ENCODE data around the gene CHRM5.
A peak's percentile ranks its signal among the peaks of the same experiment; 100 is the strongest.
"Not testable (repeated sequence)": the region's sequence is repeated elsewhere in the genome, so short reads cannot be mapped to it uniquely, and the experiment has no call there.

The CHRM5 gene

DNA sequence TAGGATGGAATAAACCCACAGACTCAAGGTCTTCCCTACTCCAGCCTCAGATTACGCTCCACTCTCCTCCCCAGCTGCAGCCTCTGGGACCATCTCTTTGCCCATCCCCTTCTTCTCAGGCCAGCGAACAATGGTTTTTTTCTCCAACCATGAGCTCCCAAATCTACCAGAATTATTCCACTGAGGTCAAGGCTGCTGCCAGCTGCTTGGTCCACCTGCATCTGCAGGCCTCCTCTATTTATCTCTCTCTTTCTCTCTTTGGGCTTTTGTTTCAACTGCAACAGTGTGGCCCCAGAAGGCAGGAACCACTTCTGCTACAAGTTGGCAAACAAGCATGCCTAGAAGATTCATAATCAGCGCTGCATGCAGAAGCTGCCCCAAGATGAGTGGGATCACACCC lies 19.1 kb downstream of the CHRM5 start:
- no peak for DNase-seq (ENCODE audit: low read depth)

DNA sequence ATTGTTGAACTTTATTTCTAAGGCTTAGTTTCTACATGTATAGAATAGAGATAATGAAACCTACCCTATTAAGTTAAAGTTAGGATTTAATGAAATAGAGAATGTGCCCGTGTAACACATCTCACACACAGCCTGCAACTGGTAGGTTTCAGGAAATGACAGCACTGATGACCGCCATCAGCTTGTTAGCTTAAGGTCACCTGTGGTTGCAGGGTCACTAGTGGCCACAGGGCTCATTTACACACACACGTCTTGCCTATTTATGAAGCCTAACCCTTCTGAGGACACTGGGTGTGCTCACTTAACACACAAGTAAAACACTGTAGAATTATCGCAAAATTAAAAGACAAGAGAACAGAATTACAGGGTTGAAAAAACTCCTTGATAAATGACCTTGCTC lies 20.1 kb downstream of the CHRM5 start:
- DNase-seq (ENCODE audit: low read depth): no peak

DNA sequence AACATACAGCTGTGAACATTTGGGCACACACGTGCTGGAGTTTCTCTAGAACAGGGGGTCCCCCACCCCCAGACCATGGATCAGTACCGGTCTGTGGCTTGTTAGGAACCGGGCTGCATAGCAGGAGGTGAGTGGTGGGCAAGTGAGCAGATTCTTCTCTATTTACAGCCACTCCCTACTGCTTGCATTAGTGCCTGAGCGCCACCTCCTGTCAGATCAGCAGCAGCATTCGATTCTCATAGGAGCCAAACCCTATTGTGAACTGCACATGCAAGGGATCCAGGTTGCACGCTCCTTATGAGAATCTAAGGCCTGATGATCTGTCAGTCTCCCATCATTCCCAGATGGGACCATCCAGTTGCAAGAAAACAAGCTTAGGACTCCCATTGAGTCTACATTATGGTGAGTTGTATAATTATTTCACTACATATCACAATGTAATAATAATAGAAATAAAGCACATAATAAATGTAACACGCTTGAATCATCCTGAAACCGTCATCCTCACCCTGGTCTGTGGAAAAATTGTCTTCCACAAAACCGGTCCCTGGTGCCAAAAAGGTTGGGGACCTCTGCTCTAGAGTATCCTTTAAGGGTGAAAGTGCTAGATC lies 25.8 kb downstream of the CHRM5 start:
- no peak for DNase-seq (ENCODE audit: low read depth)

DNA sequence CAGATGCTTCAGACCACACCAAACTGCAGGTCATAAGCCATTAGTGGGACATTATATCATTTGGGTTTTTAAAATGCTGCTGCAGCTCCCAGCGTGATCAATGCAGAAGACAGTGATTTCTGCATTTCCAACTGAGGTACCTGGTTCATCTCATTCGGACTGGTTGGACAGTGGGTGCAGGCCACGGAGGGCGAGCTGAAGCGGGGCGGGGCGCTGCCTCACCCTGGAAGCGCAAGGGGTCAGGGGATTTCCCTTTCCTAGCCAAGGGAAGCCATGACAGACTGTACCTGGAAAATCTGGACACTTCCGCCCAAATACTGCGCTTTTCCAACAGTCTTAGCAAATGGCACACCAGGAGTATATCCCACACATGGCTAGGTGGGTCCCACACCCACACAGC lies 27.4 kb downstream of the CHRM5 start:
- not testable (repeated sequence) for DNase-seq (ENCODE audit: low read depth)

DNA sequence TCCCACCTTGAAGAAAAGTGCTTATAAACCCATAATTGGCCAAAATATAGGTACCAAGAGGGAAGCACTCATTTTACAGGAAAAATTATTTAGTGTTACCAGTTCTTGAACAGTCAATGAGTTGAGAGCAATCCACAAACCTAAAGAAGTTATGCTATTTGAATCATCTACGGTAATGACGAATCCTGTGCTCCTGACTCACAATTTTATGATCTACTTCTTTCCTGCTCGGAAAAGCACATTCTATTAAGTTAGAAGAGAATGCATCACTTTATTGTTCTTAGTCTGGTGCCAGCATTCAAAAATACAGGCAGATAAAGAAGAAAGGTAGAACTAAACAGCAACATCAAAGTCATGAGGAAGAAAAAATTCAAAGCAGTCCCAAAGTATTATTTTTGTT lies 33.2 kb downstream of the CHRM5 start:
- no peak for DNase-seq (ENCODE audit: low read depth)

DNA sequence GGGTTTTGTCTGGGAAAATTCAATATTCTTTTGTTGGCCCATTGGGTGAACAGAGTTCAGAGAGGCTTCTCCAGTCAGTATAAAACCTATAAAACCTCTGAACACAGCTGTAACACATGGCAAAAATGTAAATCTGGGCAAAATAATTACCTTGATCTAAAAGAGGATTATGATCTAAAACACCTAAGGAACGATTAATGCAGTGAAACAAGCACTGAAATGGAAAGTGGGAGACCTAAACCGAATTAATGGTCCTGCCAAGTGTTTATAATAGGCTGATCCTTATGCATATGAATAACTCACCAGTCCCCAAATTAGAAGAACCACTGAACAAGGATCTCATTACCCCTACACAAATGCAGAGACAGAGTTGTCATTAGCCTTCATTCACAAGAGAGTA lies 38.1 kb downstream of the CHRM5 start:
- no peak for DNase-seq (ENCODE audit: low read depth)

DNA sequence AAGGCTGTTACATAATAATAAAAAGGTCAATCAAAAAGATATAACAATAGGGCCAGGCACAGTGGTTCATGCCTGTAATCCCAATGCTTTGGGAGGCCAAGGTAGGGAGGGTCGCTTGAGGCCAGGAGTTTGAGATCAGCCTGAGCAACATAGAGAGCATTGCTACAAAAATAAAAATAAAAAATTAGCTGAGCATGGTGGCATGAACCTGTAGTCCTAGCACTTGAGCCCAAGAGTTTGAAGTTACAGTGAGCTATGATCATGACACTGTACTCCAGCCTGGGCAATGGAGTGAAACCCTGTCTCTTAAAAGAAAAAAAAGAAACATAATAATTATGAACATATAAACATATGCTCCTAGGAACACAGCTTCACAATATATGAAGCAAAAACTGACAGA lies 41.4 kb downstream of the CHRM5 start:
- no peak for DNase-seq (ENCODE audit: low read depth)

DNA sequence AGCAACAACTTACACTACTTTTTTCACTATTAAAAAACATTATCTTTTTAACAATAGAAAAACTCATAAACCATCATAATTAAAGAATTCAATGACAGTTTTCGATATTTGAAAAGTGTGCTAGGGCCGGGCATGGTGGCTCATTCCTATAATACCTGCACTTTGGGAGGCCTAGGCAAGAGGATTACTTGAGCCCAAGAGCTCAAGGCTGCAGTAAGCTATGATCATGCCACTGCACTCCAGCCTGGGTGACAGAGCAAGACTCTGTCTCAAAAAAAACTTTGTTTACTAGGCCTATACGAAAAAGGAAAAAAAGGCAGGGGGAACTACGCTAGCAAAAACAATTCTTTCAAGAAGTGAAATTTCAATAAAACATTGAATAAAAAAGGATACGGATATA lies 42.6 kb downstream of the CHRM5 start:
- no peak for DNase-seq (ENCODE audit: low read depth)

DNA sequence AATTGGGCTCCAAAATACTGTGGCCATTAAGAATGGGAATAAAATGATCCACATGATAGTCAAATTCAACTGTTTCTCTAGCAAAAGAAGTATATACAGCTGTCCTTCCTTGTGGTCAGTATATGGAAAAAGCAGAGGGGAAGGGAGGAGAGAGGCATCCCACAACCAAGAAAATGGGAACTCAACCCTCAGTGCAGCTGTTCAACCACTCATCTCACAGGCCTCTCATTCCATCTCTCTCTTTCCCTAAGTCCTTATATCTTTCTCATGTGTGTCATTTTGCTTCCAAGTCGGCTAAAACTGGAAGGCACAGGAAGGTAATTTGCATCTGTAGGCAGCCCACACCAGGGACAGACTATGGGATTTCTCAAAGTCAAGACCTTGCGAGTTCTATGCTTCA lies 43.2 kb downstream of the CHRM5 start:
- no peak for DNase-seq (ENCODE audit: low read depth)

DNA sequence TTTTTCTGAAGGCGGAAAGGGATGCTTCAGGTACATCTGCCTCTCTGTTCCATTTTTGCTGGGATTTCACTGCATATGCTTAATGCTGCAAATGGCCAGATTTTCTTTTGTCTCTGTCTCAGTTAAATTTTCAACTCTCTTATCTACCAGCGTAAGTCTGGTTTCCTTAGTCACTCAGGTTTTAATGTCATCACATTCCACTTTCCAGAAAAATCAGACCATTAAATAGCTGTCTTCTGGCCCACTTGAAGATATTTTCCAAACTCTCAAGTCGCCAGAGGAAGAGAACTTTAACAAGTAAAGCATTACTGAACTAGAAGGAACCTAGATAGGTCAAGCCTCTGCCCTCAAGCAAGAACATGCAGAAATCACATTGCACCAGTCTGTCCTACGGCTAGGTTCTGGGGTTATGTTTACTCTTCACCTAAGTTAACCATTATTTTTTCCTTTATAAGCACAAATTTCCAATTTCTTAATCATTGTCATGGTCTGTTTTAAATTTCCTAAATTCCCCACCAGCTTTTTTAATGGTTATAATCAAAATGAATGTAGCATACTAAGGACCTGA lies 44.2 kb downstream of the CHRM5 start:
- DNase-seq (ENCODE audit: low read depth): no peak

DNA sequence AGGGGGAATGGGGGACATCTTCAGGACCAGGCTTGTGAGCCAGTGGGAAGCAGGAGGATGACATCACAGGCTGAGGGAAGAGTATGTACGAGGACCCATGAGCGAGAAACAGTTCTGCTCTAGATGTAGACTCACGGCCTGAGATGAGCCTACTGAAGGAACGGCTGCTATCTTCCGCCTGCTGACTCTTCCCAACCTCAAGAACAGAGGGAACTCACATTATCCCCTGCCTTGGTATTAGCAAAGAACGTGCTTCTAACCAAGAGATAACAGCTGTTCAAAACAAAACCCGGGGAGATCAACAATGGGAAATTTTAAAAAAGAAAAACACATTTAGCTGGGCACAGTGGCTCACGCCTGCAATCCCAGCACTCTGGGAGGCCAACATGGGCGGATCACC lies 45.4 kb downstream of the CHRM5 start:
- DNase-seq (ENCODE audit: low read depth): no peak

DNA sequence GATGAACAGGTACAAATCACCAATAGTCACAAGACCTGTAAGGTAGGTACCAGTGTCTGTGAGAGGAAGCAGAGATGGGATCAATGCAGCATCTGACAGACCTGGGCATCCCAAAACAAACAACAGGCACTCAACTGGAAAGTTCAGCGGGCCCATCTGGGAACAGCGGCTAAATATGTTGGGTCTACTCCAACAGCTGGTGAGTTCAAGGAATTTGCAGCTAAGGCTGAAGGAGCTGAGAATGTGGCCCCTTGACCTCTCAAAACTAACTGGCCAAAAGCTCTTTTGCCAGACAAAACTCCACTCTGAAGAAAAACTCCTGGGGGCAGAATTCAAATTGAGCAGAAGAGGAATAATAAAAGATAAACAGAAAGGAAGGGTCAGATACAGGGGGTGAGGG lies 46.3 kb downstream of the CHRM5 start:
- no peak for DNase-seq (ENCODE audit: low read depth)

DNA sequence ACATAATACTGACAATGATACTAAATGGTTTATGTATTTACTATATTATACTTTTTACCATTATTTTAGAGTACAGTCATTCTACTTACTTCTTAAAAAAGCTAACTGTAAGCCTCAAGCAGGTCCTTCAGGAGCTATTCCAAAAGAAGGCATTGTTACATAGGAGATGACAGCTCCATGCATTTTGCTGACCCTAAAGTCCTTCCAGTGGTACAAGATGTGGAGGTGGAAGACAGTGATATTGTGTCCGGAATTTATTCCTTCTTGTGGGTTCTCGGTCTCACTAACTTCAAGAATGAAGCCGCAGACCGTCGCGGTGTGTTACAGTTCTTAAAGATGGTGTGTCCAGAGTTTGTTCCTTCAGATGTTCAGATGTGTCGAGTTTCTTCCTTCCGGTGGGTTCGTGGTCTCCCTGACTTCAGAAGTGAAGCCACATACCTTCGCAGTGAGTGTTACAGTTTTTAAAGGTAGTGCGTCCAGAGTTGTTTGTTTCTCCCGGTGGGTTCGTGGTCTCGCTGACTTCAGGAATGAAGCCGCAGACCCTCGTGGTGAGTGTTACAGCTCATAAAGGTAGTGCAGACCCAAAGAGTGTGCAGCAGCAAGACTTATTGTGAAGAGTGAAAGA lies 49.8 kb downstream of the CHRM5 start:
- DNase-seq (ENCODE audit: low read depth): no peak

DNA sequence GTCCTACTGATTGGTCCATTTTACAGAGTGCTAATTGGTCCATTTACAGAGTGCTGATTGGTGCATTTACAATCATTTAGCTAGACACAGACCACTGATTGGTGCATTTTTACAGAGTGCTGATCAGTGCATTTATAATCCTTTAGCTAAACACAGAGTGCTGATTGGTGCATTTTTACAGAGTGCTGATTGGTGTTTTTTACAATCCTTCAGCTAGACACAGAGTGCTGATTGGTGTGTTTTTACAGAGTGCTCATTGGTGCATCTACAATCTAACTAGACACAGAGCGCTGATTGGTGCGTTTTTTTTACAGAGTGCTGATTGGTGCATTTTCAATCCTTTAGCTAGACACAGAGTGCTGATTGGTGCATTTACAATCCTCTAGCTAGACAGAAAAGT lies 50.4 kb downstream of the CHRM5 start:
- DNase-seq (ENCODE audit: low read depth): not testable (repeated sequence)

DNA sequence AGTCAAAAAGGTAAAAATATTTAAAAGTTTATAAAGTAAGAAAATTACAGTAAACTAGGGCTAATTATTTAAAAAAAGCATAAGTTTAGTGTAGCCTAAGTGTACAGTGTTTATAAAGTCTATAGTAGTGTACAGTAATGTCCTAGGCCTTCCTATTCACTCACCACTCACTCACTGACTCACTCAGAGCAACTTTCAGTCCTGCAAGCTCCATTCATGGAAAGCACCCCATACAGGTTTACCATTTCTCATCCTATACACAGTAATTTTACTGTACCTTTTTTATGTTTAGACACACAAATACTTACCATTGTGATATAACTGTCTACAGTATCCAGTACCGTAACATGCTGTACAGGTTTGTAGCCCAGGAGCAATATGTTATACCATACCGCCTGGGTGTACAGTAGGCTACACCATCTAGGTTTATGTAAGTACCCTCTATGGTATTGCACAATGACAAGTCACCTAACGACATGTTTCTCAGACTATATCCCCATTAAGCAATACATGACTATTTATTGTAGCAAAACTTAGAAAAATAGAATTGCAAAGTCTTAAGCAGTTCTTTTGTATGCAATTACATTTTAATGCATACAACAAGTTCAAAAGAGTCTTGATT lies 51.2 kb downstream of the CHRM5 start:
- no peak for DNase-seq (ENCODE audit: low read depth)

DNA sequence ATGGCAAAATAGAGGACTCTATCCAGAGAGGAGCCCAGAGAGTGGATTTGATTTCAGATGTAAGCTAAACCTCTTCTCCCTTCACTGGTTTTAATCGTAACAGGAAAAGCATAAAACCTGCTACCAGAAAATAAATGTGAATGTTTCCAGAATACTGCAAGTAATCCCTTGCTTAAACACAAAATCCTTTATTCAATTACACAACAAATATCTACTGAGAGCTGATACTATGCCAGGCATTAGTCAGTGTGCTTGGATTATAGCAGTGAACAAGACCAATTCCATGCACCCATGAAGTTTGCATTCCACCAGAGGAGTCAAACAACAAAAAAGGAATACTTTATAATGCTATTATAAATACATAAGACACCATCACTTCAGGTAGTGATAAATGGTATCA lies 55.6 kb downstream of the CHRM5 start:
- DNase-seq (ENCODE audit: low read depth): no peak

DNA sequence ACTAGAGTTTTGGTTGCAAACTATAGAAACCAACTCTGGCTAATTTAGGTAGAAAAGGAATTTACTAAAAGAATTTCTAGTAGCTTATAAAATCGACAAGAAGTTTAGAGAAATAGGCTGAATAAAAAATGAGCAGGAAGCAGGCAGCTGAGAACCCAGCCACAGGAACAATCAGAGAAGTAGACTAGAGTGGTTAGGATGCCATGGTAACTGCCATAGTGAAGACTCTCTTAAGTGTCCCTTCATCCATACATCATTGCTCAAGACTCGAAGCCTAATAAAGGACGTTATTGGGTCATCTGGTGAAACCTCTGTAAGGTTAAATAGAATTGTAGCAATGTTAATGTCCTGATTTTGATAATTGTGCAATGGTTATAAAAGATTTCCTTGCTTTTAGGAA lies 57.0 kb downstream of the CHRM5 start:
- no peak for DNase-seq (ENCODE audit: low read depth)

DNA sequence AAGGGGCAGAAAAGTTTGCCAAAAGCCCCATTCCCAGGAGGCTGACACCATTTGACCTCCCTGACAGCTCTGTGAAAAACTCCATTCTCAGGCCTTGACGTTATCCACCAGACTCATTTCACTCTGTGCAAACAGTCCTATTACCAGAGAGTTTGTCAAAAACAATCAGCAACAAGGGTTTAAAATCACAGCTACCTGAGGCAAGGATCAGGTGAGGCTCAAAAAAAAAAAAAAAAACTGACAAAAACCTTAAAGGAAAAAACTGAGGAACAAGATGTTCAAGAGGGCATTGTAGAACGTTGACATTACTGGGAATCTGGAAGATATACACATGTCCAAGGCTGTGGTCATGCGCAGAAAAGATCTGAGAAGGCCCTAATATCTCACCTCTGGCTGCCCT lies 59.3 kb downstream of the CHRM5 start:
- DNase-seq (ENCODE audit: low read depth): no peak

DNA sequence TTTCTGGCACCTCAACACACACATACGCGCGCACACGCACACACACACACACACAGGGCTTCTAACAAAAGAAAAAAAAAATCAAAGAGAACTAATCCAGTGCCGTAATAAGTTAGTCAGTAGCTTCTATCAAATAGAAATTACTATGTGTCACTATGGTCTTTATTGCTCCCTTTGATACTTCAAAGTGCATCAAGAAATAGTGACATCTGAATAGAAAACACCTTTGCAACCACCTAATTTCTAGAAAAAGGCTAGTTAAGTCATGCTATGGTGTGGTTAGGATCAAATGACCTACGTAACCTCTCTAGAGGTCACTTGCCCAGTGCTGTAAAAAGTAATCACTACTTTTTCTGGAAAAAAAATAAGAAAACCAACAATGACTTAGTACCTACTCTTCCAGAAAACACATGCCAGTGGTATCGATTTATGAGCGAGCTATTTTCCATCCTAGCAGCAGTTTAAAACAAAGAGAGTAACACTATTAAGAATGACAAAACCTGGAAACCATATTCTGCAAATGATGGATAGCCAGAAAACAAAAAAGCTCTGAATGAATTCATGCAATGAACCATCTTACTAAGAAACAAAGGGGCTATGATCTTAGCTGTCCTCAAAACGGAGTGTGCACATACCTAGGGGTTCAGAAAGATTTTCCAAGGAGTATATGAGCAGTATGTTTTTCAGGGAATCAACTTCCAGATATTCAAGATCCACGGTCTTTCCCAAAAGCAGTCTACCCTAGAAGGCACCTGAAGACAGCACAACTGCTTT lies 63.9 kb downstream of the CHRM5 start:
- DNase-seq (ENCODE audit: low read depth): no peak

DNA sequence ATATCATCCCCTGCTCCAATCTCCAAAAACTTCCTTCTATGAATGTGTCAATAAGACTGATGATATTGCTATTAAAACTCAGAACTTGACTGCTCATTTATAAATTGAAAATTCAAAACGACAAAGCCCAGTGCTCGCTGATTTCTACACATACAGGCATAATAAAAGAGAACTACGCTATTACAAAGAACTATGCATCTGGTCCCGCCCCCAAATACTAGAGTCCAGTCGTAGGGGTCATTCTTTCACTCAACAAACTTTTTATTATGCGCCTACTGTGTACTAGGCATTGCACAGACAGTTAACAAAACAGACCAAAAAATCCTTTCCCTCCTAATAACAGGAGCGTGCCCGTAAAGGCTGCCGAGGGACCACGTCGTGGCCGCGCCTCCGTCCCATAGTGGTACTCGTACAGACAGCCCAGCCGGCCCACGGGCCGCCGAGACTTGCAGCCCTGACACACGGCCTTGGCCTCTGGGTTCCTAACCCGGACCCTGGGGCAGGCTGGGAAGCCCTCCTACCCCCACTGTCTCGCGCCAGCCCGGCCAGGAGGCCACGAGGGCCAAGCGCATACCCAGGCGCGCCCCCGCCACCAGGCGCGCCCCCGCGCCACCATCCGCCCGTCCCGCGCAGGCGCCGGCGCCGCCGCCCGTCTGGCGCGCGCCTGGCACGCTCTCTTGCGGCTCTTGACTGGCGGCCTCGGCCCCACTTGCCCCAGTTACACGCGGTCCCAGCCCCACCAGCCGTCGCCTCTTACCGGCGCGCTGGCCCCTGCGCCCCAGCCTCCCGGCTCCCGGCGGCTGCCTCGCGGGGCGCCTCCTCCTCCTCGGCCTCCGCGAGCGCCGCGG lies 70.0 kb downstream of the CHRM5 start:
- peak; percentile 64 for DNase-seq (ENCODE audit: low read depth)

DNA sequence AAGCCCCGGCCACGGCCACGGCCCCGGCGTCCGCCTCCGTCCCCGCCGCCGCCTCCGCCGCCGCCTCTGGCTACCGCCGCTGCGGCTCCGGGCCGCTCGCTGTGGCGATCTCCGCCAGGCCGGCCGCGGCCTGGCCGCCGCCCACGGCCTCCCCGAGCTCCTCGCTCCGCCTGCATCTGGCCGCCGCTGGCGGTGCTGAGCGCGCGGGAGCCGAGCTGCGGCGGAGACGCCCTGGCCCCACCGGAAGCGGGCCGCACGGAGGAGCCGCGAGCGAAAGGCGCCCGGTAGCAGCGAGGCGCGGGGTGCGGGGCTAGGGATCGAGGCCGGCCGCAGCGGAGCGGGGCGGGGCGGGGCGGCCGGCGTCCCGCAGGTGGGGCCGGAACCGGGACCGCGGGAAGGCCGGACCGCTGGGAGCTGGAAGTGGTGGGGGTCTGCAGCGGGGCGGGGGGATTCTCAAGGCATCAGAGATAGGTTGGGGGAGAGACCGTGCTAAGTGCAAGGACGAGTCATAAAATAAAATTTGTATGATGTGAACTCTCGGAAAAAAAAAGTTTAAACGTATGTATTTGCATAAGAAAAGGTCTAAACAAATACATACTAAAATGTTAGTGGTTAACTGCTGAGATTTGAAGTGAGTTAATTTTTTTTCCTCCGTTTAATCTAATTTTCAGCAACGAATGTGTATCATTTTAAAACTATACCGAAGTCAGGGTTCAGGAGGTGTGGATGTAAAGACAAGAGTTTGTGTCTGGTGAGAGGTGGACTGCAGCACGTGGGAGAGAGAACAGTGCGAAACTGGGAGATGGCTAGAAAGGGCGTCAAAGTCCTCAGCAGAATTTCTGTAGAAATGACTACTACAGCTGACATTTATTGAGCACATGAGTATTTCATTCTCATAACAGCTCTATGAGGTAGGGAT lies 70.8 kb downstream of the CHRM5 start, which contains the start of gene AVEN:
AVEN (minus strand) TSS at position 334 of the 919 bp plus-strand sequence; CDS start at position 176, 158 bp downstream.
- peak; percentile 40 for DNase-seq (ENCODE audit: low read depth)
